HepG2 (cell line): Measurements from ENCODE around the gene EFNA4. TPM values are rescaled to one million over a fixed set of nuclear protein-coding genes. Genes with fewer than 3 reads are reported as not detected.

Experiments used
- ASH2L ChIP-seq: fragments of 300-600, 200-600 bp; sonication (generic); IDR thresholded peaks from 2 replicates; pipeline ENCODE4 v1.7.0; 2017; ENCODE audit warnings: low read depth, mild to moderate bottlenecking, moderate library complexity, mixed read lengths, low read length; ENCODE audit not compliant: insufficient read length
- KAT8 ChIP-seq: IDR thresholded peaks from 2 replicates; pipeline ENCODE4 v1.6.1; 2016; ENCODE audit warnings: missing genetic modification reagents, missing compliant biosample characterization
- MLLT10 ChIP-seq: sonication (generic); formaldehyde crosslinking; IDR thresholded peaks from 2 replicates; pipeline ENCODE4 v1.4.0; 2020; ENCODE audit warnings: missing genetic modification reagents
- MXI1 ChIP-seq: IDR thresholded peaks from 3 replicates; pipeline ENCODE4 v1.6.1; 2012; ENCODE audit warnings: low read depth, low read length, inconsistent platforms, borderline replicate concordance
- NFYC ChIP-seq: IDR thresholded peaks from 2 replicates; pipeline ENCODE4 v1.6.1; 2016; ENCODE audit warnings: missing genetic modification reagents, missing compliant biosample characterization
- PBX3 ChIP-seq: sonication (generic); formaldehyde crosslinking; IDR thresholded peaks from 2 replicates; pipeline ENCODE4 v1.8.1; 2023; ENCODE audit warnings: missing genetic modification reagents, inconsistent platforms, borderline replicate concordance
- POLR2AphosphoS2 ChIP-seq: IDR thresholded peaks from 2 replicates; pipeline ENCODE4 v1.6.1; 2011; ENCODE audit warnings: low read depth, low read length, improper control_type of control experiment
- ZBTB40 ChIP-seq, 2 experiments: fragments of 450-650 bp in 1 of 2; sonication (generic) in 1 of 2; formaldehyde crosslinking in 1 of 2; IDR thresholded peaks; 2 replicates each; pipeline versions ENCODE4 v1.6.1 to v1.8.0; 2016 to 2022; ENCODE audit warnings: antibody characterized with exemption in 1 of 2, mild to moderate bottlenecking in 1 of 2, missing genetic modification reagents in 1 of 2
- ZNF484 ChIP-seq: sonication (generic); formaldehyde crosslinking; IDR thresholded peaks from 2 replicates; pipeline ENCODE4 v1.5.1; 2020; ENCODE audit warnings: mild to moderate bottlenecking, low read depth, missing genetic modification reagents, borderline replicate concordance
- polyA plus RNA-seq, 8 experiments: library from polyadenylated mRNA; depleted of rRNA in 3 of 8; stranded (reverse) in 7 of 8; unstranded in 1 of 8; fragments of >200 nt; fragmentation: Illumina TruSeq in 4 of 8; extraction: Trizol in 4 of 8; gene quantifications; 2 replicates each; pipeline versions ENCODE4 v1.2.1 to v1.2.3, GENCODE V29; 2011 to 2016; ENCODE audit warnings: low read depth in 4 of 8, missing spikeins in 1 of 8, mixed read lengths in 1 of 8; ENCODE audit not compliant: insufficient read depth in 1 of 8
- total RNA-seq, 5 experiments: library from RNA; depleted of rRNA; stranded (reverse); fragments of >200 nt; fragmentation: Illumina TruSeq; extraction: Trizol; gene quantifications; 2 replicates each; pipeline ENCODE4 v1.2.3, GENCODE V29; 2016; ENCODE audit warnings: low read depth in 1 of 5

EFNA4 gene
- total and polyA plus RNA-seq, 2 of the 13 experiments (the other 11 are each of a cell fraction or from before 2014, with no cell fraction given) = 12.0 to 17.2 TPM

- TF ChIP-seq NFYC (CRISPR knock-in tag) (no peak), PBX3 (CRISPR knock-in tag) (no peak), ZBTB40 (IDR thresholded peaks at IDR 0.05) (no peak), ZBTB40 (CRISPR knock-in tag; IDR thresholded peaks at IDR 0.05) (peak; percentile 60; the same call in 1 of the 2 replicates), MXI1 (peak; percentile 65; the same call in 2 of the 3 replicates), KAT8 (CRISPR knock-in tag) (peak; percentile 76), POLR2AphosphoS2 (no peak), ZNF484 (CRISPR knock-in tag) (peak; percentile 35; the same call in 1 of the 2 replicates), MLLT10 (CRISPR knock-in tag) (no peak), ASH2L (peak; percentile 57)
These were observed 12.8 kb upstream of the EFNA4 start, which contains the start of gene ADAM15 (continued) for GRCh38 chr1:155050560-155051341.
